IPS-NIHi7 (cell line): ENCODE results near the gene HOXD13.

Source experiments
- DNase-seq: peaks from one replicate; pipeline ENCODE4 v3.0.0; 2012; ENCODE audit warnings: mixed read lengths; ENCODE audit errors: extremely low spot score

Gene HOXD13

GRCh38 chr2:176092270-176093144 is at the start of gene HOXD13:
Gene HOXD13 (plus strand): TSS chr2:176092721. CDS start chr2:176092891, 170 bp downstream.
- peak; percentile 59 for DNase-seq

- DNase-seq, result no peak
Measured at GRCh38 chr2:176056406-176056805, 36.1 kb upstream of the HOXD13 start.

- no peak for DNase-seq
Measured at GRCh38 chr2:176063958-176064357, 28.6 kb upstream of the HOXD13 start.

GRCh38 chr2:176066645-176067588 is 25.6 kb upstream of the HOXD13 start:
- no peak for DNase-seq

- DNase-seq, result no peak
Measured at GRCh38 chr2:176067589-176068418, 24.7 kb upstream of the HOXD13 start.

GRCh38 chr2:176068419-176068832 is 24.1 kb upstream of the HOXD13 start:
- no peak for DNase-seq

GRCh38 chr2:176071330-176072291 is 20.9 kb upstream of the HOXD13 start:
- DNase-seq, result no peak

GRCh38 chr2:176072292-176072669 is 20.2 kb upstream of the HOXD13 start:
- DNase-seq, result no peak

- DNase-seq, result no peak
Measured at GRCh38 chr2:176072951-176073904, 19.3 kb upstream of the HOXD13 start.

- DNase-seq, result no peak
Measured at GRCh38 chr2:176074919-176075425, 17.5 kb upstream of the HOXD13 start.

GRCh38 chr2:176075481-176075880 is 17.0 kb upstream of the HOXD13 start:
- DNase-seq, result no peak

GRCh38 chr2:176076063-176076462 is 16.5 kb upstream of the HOXD13 start:
- DNase-seq, result no peak

- DNase-seq, result no peak
Measured at GRCh38 chr2:176076796-176077195, 15.7 kb upstream of the HOXD13 start.

GRCh38 chr2:176078541-176079284 is 13.8 kb upstream of the HOXD13 start:
- no peak for DNase-seq

GRCh38 chr2:176079285-176079830 is 13.2 kb upstream of the HOXD13 start:
- DNase-seq, result no peak

GRCh38 chr2:176079831-176080539 is 12.5 kb upstream of the HOXD13 start:
- DNase-seq, result peak; percentile 83
